LNCAP (cell line): Measurements from ENCODE around the gene CHPT1.

Experiments used
- CTCF ChIP-seq: fragments of 450-650 bp; IDR thresholded peaks from 2 replicates; pipeline ENCODE4 v1.5.1; 2017; ENCODE audit warnings: mild to moderate bottlenecking

CHPT1 gene

GRCh38 chr12:101697197-101697929 is at the start of gene CHPT1:
Gene CHPT1, plus strand, starts transcription at chr12:101697640. Its CDS starts 222 bp downstream, at chr12:101697862.
- TF ChIP-seq CTCF: no peak

GRCh38 chr12:101647711-101648110 is 49.7 kb upstream of the CHPT1 start:
- TF ChIP-seq CTCF: no peak

GRCh38 chr12:101648195-101648594 is 49.2 kb upstream of the CHPT1 start:
- TF ChIP-seq CTCF: no peak

GRCh38 chr12:101650346-101651117 is 46.9 kb upstream of the CHPT1 start:
- no peak for TF ChIP-seq CTCF

GRCh38 chr12:101653030-101653429 is 44.4 kb upstream of the CHPT1 start:
- no peak for TF ChIP-seq CTCF

- TF ChIP-seq CTCF: no peak
Measured at GRCh38 chr12:101653503-101653902, 43.9 kb upstream of the CHPT1 start.

- no peak for TF ChIP-seq CTCF
Measured at GRCh38 chr12:101654442-101654841, 43.0 kb upstream of the CHPT1 start.
